ENCODE data around the gene LMOD2. TPM values are rescaled to one million over a fixed set of nuclear protein-coding genes. Genes with fewer than 3 reads are reported as not detected.

Gene LMOD2
- total RNA-seq, 1 experiment from 2014 or later: not detected

DNA sequence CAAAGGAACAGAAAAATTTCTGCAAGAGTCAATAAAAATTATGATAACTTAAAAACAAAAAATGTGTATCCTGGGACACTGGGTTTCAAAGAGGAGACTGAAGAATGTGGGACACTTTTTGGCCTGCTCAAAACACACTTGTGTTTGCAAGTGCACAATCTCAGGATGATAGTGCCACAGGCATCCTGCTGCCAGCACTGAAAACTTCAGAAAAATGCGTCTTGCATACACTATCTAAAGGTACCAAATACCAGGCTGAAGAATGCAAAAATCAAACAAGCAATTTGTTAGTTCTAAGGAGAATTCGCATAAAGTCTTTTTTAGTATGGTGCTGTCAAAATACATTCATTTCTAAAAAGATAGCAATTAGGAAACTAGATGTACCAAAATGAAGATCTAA is 55.0 kb downstream of the LMOD2 start:
- no peak overlapping the region for H3K14ac ChIP-seq (ENCODE audit: insufficient read depth, low read length)
- H3K79me1 ChIP-seq (ENCODE audit: insufficient read depth, low read depth, low read length, poor library complexity, severe bottlenecking): no peaks in the 10 kb centered on the region
- peaks cover 4% of the 10 kb centered on the region; the same call in 1 of the 2 replicates for H3K79me2 ChIP-seq (ENCODE audit: insufficient read depth, low read length)
- TF ChIP-seq, protein P1, sequence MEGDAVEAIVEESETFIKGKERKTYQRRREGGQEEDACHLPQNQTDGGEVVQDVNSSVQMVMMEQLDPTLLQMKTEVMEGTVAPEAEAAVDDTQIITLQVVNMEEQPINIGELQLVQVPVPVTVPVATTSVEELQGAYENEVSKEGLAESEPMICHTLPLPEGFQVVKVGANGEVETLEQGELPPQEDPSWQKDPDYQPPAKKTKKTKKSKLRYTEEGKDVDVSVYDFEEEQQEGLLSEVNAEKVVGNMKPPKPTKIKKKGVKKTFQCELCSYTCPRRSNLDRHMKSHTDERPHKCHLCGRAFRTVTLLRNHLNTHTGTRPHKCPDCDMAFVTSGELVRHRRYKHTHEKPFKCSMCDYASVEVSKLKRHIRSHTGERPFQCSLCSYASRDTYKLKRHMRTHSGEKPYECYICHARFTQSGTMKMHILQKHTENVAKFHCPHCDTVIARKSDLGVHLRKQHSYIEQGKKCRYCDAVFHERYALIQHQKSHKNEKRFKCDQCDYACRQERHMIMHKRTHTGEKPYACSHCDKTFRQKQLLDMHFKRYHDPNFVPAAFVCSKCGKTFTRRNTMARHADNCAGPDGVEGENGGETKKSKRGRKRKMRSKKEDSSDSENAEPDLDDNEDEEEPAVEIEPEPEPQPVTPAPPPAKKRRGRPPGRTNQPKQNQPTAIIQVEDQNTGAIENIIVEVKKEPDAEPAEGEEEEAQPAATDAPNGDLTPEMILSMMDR (conservative IDR thresholded peaks at IDR 0.05): no peak
- no peak overlapping the region for H2AK5ac ChIP-seq (ENCODE audit: insufficient read length, low read length)
- H3K4ac ChIP-seq (ENCODE audit: low read depth, low read length): no peak overlapping the region
- H3K9me3 Mint-ChIP-seq: no peaks in the 10 kb centered on the region
- H2BK12ac ChIP-seq (ENCODE audit: insufficient read length, low read depth, low read length): no peak overlapping the region
- no peaks in the 10 kb centered on the region for H4K20me1 ChIP-seq (ENCODE audit: control insufficient read depth, insufficient read depth, insufficient read length)
- H3K18ac ChIP-seq (ENCODE audit: insufficient read length, low read depth, low read length): no peak overlapping the region
- no peak overlapping the region for H2AFZ ChIP-seq (ENCODE audit: low read length)
- peaks cover 6 to 25% (median 19%) of the 10 kb centered on the region in 3 experiments; a peak in 6 of 7 replicates for H3K36me3 Mint-ChIP-seq (ENCODE audit: insufficient read depth in 1 of 3, low read depth in 3 of 3)
- peak overlapping the region; percentile 16 to 44 (median 41); a peak in 3 of 7 replicates for H3K27ac Mint-ChIP-seq
- H2BK5ac ChIP-seq (ENCODE audit: insufficient read length, low read length): no peak overlapping the region
- H3K9me3 ChIP-seq (ENCODE audit: control insufficient read depth, low read depth, low read length): no peaks in the 10 kb centered on the region
- no CpG with 5 or more reads among the region's 2 CpGs for WGBS (ENCODE audit: extremely low coverage, insufficient read length, low lambda C conversion rate)
- no peaks in the 10 kb centered on the region for H3K27me3 Mint-ChIP-seq (ENCODE audit: low read depth)
- H3K9ac ChIP-seq (ENCODE audit: extremely low read depth, insufficient read length, low read length): no peak overlapping the region
- no peak overlapping the region for H4K8ac ChIP-seq (replicated peaks; ENCODE audit: insufficient read length, low read depth, low read length)
- H4K5ac ChIP-seq (ENCODE audit: insufficient read length, low read depth, low read length): no peak overlapping the region
- peaks cover 16 to 18% of the 10 kb centered on the region in 2 experiments for H3K4me1 Mint-ChIP-seq
- H2BK20ac ChIP-seq (ENCODE audit: low read depth, low read length, poor library complexity, severe bottlenecking): no peak overlapping the region
- H3K4me2 ChIP-seq (ENCODE audit: insufficient read depth, insufficient read length, low read length): no peak overlapping the region
- no peak overlapping the region for H3T11ph ChIP-seq (ENCODE audit: low read length)
- no peak overlapping the region for H3K27ac ChIP-seq (ENCODE audit: insufficient read length, low read depth, low read length)
- H4K91ac ChIP-seq (ENCODE audit: insufficient read length, low read depth, low read length): no peak overlapping the region
- no peak overlapping the region for H2BK15ac ChIP-seq (ENCODE audit: low read depth, low read length)
- H3K23me2 ChIP-seq (ENCODE audit: insufficient read length, low read depth, low read length, poor library complexity, severe bottlenecking): no peaks in the 10 kb centered on the region
- H2BK120ac ChIP-seq (ENCODE audit: low read depth, low read length, poor library complexity, severe bottlenecking): no peak overlapping the region
- no peaks in the 10 kb centered on the region for H3K27me3 ChIP-seq (ENCODE audit: insufficient read depth, low read length)
- H3K23ac ChIP-seq (ENCODE audit: insufficient read length, low read depth, low read length): no peak overlapping the region
- H3K56ac ChIP-seq (ENCODE audit: insufficient read length, low read depth, low read length): no peak overlapping the region
- no peak overlapping the region for H3K4me3 Mint-ChIP-seq
- H3K4me1 ChIP-seq (ENCODE audit: insufficient read depth, low read length): no peaks in the 10 kb centered on the region
- no peak for DNase-seq

All from H9 (cell line).